GM18526 (cell line): ENCODE measurements around the gene TANGO2.

Experiments used
- POLR2A ChIP-seq: IDR thresholded peaks from 3 replicates; pipeline ENCODE4 v1.6.1; 2011; ENCODE audit not compliant: insufficient read length; ENCODE audit errors: extremely low read depth

Gene TANGO2

GRCh38 chr22:20116376-20116950, 95.6 kb downstream of the TANGO2 start:
- TF ChIP-seq POLR2A, result no peak
